Cardiac muscle cell (in vitro differentiated cells and primary cell): Measurements from ENCODE around the gene ARHGDIA. TPM values are rescaled to one million over a fixed set of nuclear protein-coding genes. Genes with fewer than 3 reads are reported as not detected.

ENCODE experiments used
- DNase-seq, 2 donors: peaks; one replicate each; pipeline versions ENCODE4 v3.0.0 to v3.0.0-alpha.2; 2010 to 2017; ENCODE audit warnings: low read depth in 1 of 2, low spot score in 1 of 2
- H3K27ac ChIP-seq: fragments of 200-600 bp; sonication (generic); 2 replicates; pipeline ENCODE4 v1.5.1; 2016
- H3K27me3 ChIP-seq: fragments of 200-600 bp; sonication (generic); 2 replicates; pipeline ENCODE4 v1.6.0; 2016; ENCODE audit warnings: control low read depth
- H3K36me3 ChIP-seq: fragments of 200-600 bp; sonication (generic); 2 replicates; pipeline ENCODE4 v1.5.1; 2016; ENCODE audit warnings: control low read depth
- H3K4me1 ChIP-seq: fragments of 200-600 bp; sonication (generic); 2 replicates; pipeline ENCODE4 v1.8.1; 2017; ENCODE audit warnings: low read depth, mild to moderate bottlenecking, mixed run types
- H3K4me3 ChIP-seq: fragments of 200-600 bp; sonication (generic); 2 replicates; pipeline ENCODE4 v1.5.1; 2016; ENCODE audit warnings: mild to moderate bottlenecking
- H3K9me3 ChIP-seq: fragments of 200-600 bp; sonication (generic); 2 replicates; pipeline ENCODE4 v1.5.1; 2017; ENCODE audit warnings: low read depth, mild to moderate bottlenecking, control low read depth
- polyA plus RNA-seq: library from polyadenylated mRNA; unstranded; fragments of >200 nt; fragmentation: Nextera tagmentation; extraction: Ambion mirVana; gene quantifications from 2 replicates; pipeline ENCODE4 v1.2.1, GENCODE V29; 2016
- total RNA-seq: library from RNA; depleted of rRNA; stranded (reverse); fragments of >200 nt; gene quantifications from 2 replicates; pipeline ENCODE4 v1.2.3, GENCODE V29; 2016
- TF ChIP-seq, protein P1 (sequence below): IDR thresholded peaks from 2 replicates; pipeline ENCODE4 v1.5.1; 2012; ENCODE audit warnings: low read depth, mild to moderate bottlenecking, low read length

Gene ARHGDIA
- total and polyA plus RNA-seq, 2 experiments from 2014 or later: 101 to 163 TPM

DNA sequence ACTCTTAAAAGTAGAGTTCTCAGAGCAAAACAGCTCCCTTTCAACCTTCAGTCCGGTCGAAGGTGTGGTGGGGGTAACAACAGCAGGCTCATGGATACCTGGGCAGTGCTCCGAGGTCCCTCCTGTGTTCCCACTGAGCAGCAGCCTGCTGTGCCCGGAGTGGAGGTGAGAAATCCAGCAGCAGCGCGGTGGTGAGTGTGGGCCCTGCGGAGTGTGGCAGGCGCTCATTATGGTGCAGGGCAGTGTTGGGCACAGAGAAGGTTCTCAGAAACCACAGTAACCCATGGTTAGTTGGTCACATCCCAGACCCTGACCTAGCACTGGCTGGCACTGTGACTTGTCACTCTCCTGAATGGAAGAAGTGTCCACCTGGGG lies 5.8 kb downstream of the ARHGDIA start:
- Histone ChIP-seq H3K36me3 (no peaks in the 10 kb centered on the region), H3K4me1 (peaks cover 45% of the 10 kb centered on the region), H3K9me3 (no peaks in the 10 kb centered on the region), H3K27ac (peak overlapping the region; percentile 96), H3K4me3 (no peak overlapping the region), H3K27me3 (no peaks in the 10 kb centered on the region)
- DNase-seq: no peak
- TF ChIP-seq, protein P1, sequence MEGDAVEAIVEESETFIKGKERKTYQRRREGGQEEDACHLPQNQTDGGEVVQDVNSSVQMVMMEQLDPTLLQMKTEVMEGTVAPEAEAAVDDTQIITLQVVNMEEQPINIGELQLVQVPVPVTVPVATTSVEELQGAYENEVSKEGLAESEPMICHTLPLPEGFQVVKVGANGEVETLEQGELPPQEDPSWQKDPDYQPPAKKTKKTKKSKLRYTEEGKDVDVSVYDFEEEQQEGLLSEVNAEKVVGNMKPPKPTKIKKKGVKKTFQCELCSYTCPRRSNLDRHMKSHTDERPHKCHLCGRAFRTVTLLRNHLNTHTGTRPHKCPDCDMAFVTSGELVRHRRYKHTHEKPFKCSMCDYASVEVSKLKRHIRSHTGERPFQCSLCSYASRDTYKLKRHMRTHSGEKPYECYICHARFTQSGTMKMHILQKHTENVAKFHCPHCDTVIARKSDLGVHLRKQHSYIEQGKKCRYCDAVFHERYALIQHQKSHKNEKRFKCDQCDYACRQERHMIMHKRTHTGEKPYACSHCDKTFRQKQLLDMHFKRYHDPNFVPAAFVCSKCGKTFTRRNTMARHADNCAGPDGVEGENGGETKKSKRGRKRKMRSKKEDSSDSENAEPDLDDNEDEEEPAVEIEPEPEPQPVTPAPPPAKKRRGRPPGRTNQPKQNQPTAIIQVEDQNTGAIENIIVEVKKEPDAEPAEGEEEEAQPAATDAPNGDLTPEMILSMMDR: no peak

DNA sequence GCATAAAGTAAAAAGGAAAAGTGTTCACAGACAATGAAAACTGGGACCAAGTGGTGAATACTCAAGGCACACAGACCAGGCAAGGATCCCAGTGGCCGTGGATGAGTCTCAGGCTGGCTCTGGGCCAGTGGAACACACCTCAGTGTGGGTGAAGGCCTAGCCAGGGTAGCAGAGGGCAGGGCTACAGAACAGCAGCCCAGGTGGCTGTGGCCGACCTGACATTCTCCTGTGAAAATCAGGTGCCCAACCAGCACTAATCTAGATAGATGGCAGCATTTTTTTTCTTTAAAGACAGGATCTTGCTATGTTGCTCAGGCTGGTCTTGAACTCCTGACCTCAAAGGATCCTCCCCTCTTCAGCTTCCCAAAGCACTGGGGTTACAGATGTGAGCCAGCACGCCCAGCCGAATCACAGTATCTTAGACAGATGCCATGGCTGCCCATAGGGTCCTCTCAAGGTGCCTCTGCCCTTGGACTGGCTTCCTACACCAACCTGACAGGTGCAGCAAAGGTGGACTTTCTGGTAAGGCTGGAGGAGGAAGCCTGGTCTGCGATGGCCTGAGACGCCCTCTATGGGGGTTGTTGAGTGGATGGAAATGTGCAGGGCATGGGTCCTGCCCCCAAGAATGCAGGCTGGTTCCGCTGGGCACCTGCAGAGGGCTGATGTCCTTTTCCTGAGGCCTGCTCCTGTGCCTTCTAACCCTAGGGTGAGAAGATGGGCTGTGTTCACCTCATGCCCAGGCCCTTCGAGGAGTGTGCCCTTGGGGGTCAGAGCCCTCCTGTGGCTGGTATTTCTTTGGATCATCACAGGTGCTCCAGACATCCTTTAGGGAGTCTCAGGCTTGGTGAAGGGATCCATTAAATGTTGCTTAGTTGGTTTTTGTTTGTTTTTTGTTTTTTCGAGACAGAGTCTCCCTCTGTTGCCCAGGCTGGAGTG lies 7.0 kb downstream of the ARHGDIA start:
- TF ChIP-seq, protein P1: no peak
- Histone ChIP-seq H3K4me3 (no peak overlapping the region), H3K27me3 (no peaks in the 10 kb centered on the region), H3K27ac (peak overlapping the region; percentile 19), H3K4me1 (peaks cover 38% of the 10 kb centered on the region), H3K36me3 (no peaks in the 10 kb centered on the region), H3K9me3 (no peaks in the 10 kb centered on the region)
- no peak for DNase-seq

DNA sequence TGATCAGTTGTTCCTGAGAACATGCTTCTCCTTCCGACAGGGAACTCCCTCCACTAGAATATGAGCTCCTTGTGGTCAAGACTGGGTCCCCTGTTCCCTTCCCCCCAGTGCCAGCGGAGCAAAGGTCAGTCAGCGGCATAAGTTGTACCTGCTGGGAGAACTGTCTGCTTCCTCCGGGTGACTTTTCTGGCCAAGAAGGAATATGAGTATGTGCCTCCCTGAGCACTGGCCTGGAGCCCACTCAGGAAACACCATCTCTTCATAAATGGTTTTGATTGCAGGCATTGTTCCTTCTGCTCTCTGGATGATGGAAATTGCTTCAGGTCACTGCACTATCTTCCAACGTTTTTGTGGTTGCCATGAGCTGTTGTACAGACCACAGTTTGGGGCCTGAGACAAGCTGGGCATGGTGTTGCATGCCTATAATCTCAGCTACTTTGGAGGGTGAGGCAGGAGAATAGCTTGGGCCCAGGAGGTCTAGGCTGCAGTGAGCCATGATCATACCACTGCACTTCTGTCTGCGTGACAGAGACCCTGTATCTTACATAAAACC lies 7.9 kb downstream of the ARHGDIA start:
- DNase-seq: peak in 1 of 2 donors; percentile 51
- peak overlapping the region; percentile 93 for H3K27ac ChIP-seq
- no peaks in the 10 kb centered on the region for H3K9me3 ChIP-seq
- no peak overlapping the region for H3K4me3 ChIP-seq
- peaks cover 37% of the 10 kb centered on the region for H3K4me1 ChIP-seq
- TF ChIP-seq, protein P1: no peak
- no peaks in the 10 kb centered on the region for H3K27me3 ChIP-seq
- H3K36me3 ChIP-seq: peaks cover 3% of the 10 kb centered on the region

DNA sequence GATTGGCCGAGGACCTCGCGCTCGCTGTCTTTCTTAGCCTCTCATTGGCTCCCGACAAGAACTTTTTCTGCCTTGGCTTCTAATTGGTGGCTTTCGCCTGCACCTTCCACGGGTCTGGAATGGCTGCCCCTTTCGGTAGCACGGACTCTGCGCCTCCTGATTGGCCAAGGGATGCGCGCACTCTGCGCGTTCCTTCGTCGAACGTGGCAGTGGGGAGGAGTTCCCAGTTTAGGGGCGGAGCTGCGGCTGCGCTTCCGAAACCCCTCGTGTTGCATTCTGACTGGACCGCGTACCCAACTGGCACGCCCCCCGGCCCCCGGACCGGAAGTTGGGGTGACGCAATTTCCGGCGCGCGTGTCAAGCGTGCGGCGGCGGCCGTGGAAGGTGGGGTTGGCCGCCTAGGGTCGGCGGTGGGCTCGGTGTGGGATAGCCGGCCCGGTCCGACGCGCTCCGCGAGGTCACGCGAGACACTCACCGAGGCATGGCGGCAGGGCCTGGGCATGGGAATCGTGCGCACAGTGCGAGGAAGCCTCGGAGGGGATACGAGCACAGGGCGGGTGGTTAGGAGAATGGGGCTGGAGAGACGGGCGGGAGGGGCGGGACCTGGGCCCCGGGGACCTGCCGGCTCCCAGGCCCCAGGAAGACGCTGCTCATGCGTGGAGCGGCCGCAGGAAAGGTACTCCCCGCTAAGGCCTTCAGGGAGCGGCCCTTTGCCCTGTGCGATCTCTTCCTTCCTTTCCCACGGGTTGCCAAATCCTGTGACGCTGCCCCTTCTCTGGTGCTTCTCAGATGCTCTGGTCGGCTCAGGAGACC lies 10.2 kb downstream of the ARHGDIA start:
- Histone ChIP-seq H3K36me3 (peaks cover 10% of the 10 kb centered on the region), H3K9me3 (no peaks in the 10 kb centered on the region), H3K4me3 (peak overlapping the region; percentile 57), H3K27me3 (no peaks in the 10 kb centered on the region), H3K27ac (peak overlapping the region; percentile 93), H3K4me1 (peaks cover 16% of the 10 kb centered on the region)
- DNase-seq: peak; percentile 100
- TF ChIP-seq, protein P1: no peak
